ENCODE results near the gene GTPBP1. TPM values are rescaled to one million over a fixed set of nuclear protein-coding genes. Genes with fewer than 3 reads are reported as not detected.

Gene GTPBP1
- total and polyA plus RNA-seq, 2 of the 13 experiments (the other 11 are each of a cell fraction or from before 2014, with no cell fraction given): 22.3 to 27.0 TPM

GRCh38 chr22:38781033-38781432 is 75.3 kb downstream of the GTPBP1 start:
- no peaks in the 10 kb centered on the region for H3K4me1 ChIP-seq (ENCODE audit: insufficient read depth, low read length)
- BruUV-seq (replicated peaks): no TSS peak
- H3K79me2 ChIP-seq (ENCODE audit: insufficient read depth, low read length): no peaks in the 10 kb centered on the region
- H3K4me3 ChIP-seq (replicated peaks in 1 of 3; ENCODE audit: insufficient read depth in 1 of 3, low read depth in 2 of 3, low read length in 3 of 3): no peak overlapping the region
- no peak overlapping the region for H2AFZ ChIP-seq (ENCODE audit: low read length)
- no peaks in the 10 kb centered on the region for H3K27me3 ChIP-seq (ENCODE audit: control insufficient read depth in 1 of 2, insufficient read depth in 2 of 2, low read length in 2 of 2)
- no peaks in the 10 kb centered on the region for H3K36me3 ChIP-seq (replicated peaks in 1 of 2; ENCODE audit: control insufficient read depth in 1 of 2, insufficient read depth in 2 of 2, low read length in 2 of 2)
- ChIA-PET POLR2A (no interaction called here), CTCF (ENCODE audit: low intra/inter-chr PET ratio, low total read pairs) (no interaction called here)
- no peaks in the 10 kb centered on the region for H4K20me1 ChIP-seq (ENCODE audit: insufficient read depth, low read length)
- H3K27ac ChIP-seq (ENCODE audit: extremely low read length, insufficient read depth, low read length): no peak overlapping the region
- no peak for TF ChIP-seq RCOR2 (CRISPR knock-in tag; IDR thresholded peaks at IDR 0.05)
- no peak for TF ChIP-seq AGO2 (optimal IDR thresholded peaks at IDR 0.05; ENCODE audit: low read depth, low read length)
- DNase-seq (ENCODE audit: low spot score): no peak
- FAIRE-seq: no peak
- ATAC-seq: no peak
- intact Hi-C loops (cut with micrococcal nuclease; ENCODE audit: unreplicated experiment) (no loop called here), in situ Hi-C loops (cut with HindIII; ENCODE audit: extremely low pct_ligation_motif_present, low pct_unique_long_range_greater_than_20kb) (no loop called here)
- no peak overlapping the region for H3K9ac ChIP-seq (ENCODE audit: insufficient read depth, low read depth, low read length)
- WGBS (ENCODE audit: low lambda C conversion rate): 91% methylated on average over 10 of the region's 13 CpGs
- H3K4me2 ChIP-seq (ENCODE audit: low read depth, low read length): no peak overlapping the region
- no peaks in the 10 kb centered on the region for H3K9me3 ChIP-seq (ENCODE audit: low read length)

GRCh38 chr22:38782402-38783094 is 76.8 kb downstream of the GTPBP1 start:
- H4K20me1 ChIP-seq (ENCODE audit: insufficient read depth, low read length): no peaks in the 10 kb centered on the region
- no peak overlapping the region for H3K4me2 ChIP-seq (ENCODE audit: low read depth, low read length)
- H3K9ac ChIP-seq (ENCODE audit: insufficient read depth, low read depth, low read length): no peak overlapping the region
- CTCF ChIA-PET (ENCODE audit: low intra/inter-chr PET ratio, low total read pairs): no interaction called here
- no peak overlapping the region for H2AFZ ChIP-seq (ENCODE audit: low read length)
- H3K9me3 ChIP-seq (ENCODE audit: low read length): no peaks in the 10 kb centered on the region
- no TSS peak for BruUV-seq (replicated peaks)
- TF ChIP-seq DNMT1 (CRISPR knock-in tag; IDR thresholded peaks at IDR 0.05): no peak
- TF ChIP-seq SMAD9 (CRISPR knock-in tag; IDR thresholded peaks at IDR 0.05): no peak
- no peak for TF ChIP-seq FOXP1 (IDR thresholded peaks at IDR 0.05)
- no peak for TF ChIP-seq FOXP1 (CRISPR knock-in tag; IDR thresholded peaks at IDR 0.05)
- no peak for TF ChIP-seq ATF7 (IDR thresholded peaks at IDR 0.05)
- no peak for TF ChIP-seq ATF7 (CRISPR knock-in tag; IDR thresholded peaks at IDR 0.05)
- TF ChIP-seq SIN3A (IDR thresholded peaks at IDR 0.05; ENCODE audit: borderline replicate concordance, low read depth, low read length): no peak
- no peak for TF ChIP-seq ZNF331 (CRISPR knock-in tag; IDR thresholded peaks at IDR 0.05)
- TF ChIP-seq USF2 (IDR thresholded peaks at IDR 0.05; ENCODE audit: low read depth, low read length): no peak
- no peak for TF ChIP-seq USF2 (CRISPR knock-in tag; IDR thresholded peaks at IDR 0.05; ENCODE audit: borderline replicate concordance)
- in situ Hi-C loops (cut with HindIII; ENCODE audit: extremely low pct_ligation_motif_present, low pct_unique_long_range_greater_than_20kb) (no loop called here), intact Hi-C loops (cut with micrococcal nuclease; ENCODE audit: unreplicated experiment) (no loop called here)
- H3K36me3 ChIP-seq (replicated peaks in 1 of 2; ENCODE audit: control insufficient read depth in 1 of 2, insufficient read depth in 2 of 2, low read length in 2 of 2): no peaks in the 10 kb centered on the region
- DNase-seq (ENCODE audit: low spot score) (no peak), ATAC-seq (no peak), FAIRE-seq (no peak)
- no peaks in the 10 kb centered on the region for H3K4me1 ChIP-seq (ENCODE audit: insufficient read depth, low read length)
- H3K79me2 ChIP-seq (ENCODE audit: insufficient read depth, low read length): no peaks in the 10 kb centered on the region
- no peaks in the 10 kb centered on the region for H3K27me3 ChIP-seq (ENCODE audit: control insufficient read depth in 1 of 2, insufficient read depth in 2 of 2, low read length in 2 of 2)
- POLR2A ChIA-PET: no interaction called here
- no peak overlapping the region for H3K27ac ChIP-seq (ENCODE audit: extremely low read length, insufficient read depth, low read length)
- 81% methylated on average over 13 of the region's 13 CpGs for WGBS (ENCODE audit: low lambda C conversion rate)
- no peak overlapping the region for H3K4me3 ChIP-seq (replicated peaks in 1 of 3; ENCODE audit: insufficient read depth in 1 of 3, low read depth in 2 of 3, low read length in 3 of 3)
